ENCODE results near the gene EPHA6.

Gene EPHA6

DNA sequence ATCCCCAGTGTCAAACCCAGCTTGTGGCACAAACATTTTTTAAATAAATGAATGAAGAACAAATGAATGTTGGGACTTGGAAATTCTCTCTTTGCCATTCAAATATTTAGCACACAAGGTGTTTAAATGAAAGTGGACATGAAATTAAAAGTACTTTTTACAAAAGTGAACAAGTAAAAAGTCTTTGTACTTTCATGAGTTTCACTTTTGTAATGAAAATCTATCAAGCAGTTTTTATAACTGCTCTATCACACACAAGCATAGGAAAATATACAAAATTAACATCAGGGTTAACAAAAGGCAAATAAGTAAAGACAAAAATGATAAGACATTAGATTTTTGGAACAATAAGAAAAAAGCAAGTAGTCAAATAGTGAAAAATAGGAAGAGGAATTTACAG, 866.3 kb downstream of the EPHA6 start:
- no peak for DNase-seq (ENCODE audit: low read depth)
- H3K9ac ChIP-seq (ENCODE audit: low read length): no peak overlapping the region
- no peaks in the 10 kb centered on the region for H3K36me3 ChIP-seq (ENCODE audit: control insufficient read depth, insufficient read depth, low read length, severe bottlenecking)
- no peaks in the 10 kb centered on the region for H3K27me3 ChIP-seq (replicated peaks; ENCODE audit: control insufficient read depth, insufficient read depth, low read length)
- H3K9me3 ChIP-seq (ENCODE audit: control insufficient read depth, low read length): no peaks in the 10 kb centered on the region
- H3K4me1 ChIP-seq (ENCODE audit: control insufficient read depth, insufficient read depth, low read length): no peaks in the 10 kb centered on the region
- H3K4me3 ChIP-seq (ENCODE audit: low read length): no peak overlapping the region

DNA sequence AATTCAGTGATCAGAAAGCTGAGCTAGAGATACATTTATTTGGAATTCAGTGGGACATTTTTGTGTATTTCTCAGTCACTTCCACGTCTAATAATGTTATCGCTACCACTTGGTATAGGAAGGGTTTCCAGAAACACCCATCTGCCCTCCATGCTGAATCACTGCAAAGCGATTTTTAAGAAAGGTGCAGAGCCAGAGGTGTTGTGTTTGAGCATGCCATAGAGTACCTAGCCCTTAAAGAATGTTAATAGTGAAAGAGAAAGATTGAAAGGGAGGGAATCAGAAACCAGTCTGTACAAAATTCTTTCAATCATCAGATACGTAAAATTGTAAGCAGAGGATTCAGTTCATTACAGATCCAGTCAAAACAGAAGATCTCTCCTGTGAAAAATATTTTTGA, 870.1 kb downstream of the EPHA6 start:
- H3K4me3 ChIP-seq (ENCODE audit: low read length): no peak overlapping the region
- no peaks in the 10 kb centered on the region for H3K36me3 ChIP-seq (ENCODE audit: control insufficient read depth, insufficient read depth, low read length, severe bottlenecking)
- no peak overlapping the region for H3K9ac ChIP-seq (ENCODE audit: low read length)
- no peaks in the 10 kb centered on the region for H3K4me1 ChIP-seq (ENCODE audit: control insufficient read depth, insufficient read depth, low read length)
- DNase-seq (ENCODE audit: low read depth): no peak
- no peaks in the 10 kb centered on the region for H3K9me3 ChIP-seq (ENCODE audit: control insufficient read depth, low read length)
- H3K27me3 ChIP-seq (replicated peaks; ENCODE audit: control insufficient read depth, insufficient read depth, low read length): no peaks in the 10 kb centered on the region

DNA sequence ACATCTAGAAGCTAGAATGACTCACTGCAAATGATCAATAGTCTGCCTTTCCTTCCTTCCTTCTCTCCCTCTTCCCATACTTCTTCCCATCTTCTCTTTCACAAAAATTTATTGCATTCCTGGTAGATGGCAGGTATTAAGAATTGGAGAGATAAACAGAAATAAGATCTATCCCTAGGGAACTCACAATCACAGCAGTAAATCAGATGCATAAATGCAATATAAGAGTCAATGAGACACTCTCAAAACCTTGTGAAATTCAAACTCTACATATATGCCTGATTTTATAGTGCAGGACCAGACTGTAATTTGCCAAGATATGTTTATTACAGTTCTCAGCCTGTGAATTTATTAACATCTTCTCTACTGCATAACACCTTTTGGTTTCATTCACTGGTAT, 871.9 kb downstream of the EPHA6 start:
- Histone ChIP-seq H3K9ac (ENCODE audit: low read length) (no peak overlapping the region), H3K36me3 (ENCODE audit: control insufficient read depth, insufficient read depth, low read length, severe bottlenecking) (no peaks in the 10 kb centered on the region), H3K4me3 (ENCODE audit: low read length) (no peak overlapping the region), H3K9me3 (ENCODE audit: control insufficient read depth, low read length) (no peaks in the 10 kb centered on the region), H3K27me3 (replicated peaks; ENCODE audit: control insufficient read depth, insufficient read depth, low read length) (no peaks in the 10 kb centered on the region), H3K4me1 (ENCODE audit: control insufficient read depth, insufficient read depth, low read length) (no peaks in the 10 kb centered on the region)
- no peak for DNase-seq (ENCODE audit: low read depth)

DNA sequence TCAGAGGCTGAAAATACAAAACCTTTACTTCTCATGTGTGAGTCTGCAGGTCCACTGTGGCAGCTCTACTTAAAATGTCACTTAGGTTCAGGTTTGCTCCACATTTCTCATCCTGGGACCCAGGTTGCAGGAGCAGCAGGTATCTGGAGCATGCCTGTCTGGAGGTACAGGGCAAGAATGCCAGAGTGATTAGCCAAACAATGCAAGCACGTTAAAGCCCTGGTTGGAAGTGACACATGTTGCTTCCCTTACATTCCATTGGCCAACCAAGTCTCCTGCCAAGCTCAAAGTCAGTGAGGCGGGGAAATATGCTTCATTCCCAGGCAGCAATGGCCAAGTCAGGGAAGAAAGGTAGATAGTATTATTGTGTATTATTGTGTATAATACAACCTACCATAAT, 873.3 kb downstream of the EPHA6 start:
- Histone ChIP-seq H3K4me3 (ENCODE audit: low read length) (no peak overlapping the region), H3K9ac (ENCODE audit: low read length) (no peak overlapping the region), H3K27me3 (replicated peaks; ENCODE audit: control insufficient read depth, insufficient read depth, low read length) (no peaks in the 10 kb centered on the region), H3K9me3 (ENCODE audit: control insufficient read depth, low read length) (no peaks in the 10 kb centered on the region), H3K36me3 (ENCODE audit: control insufficient read depth, insufficient read depth, low read length, severe bottlenecking) (no peaks in the 10 kb centered on the region), H3K4me1 (ENCODE audit: control insufficient read depth, insufficient read depth, low read length) (no peaks in the 10 kb centered on the region)
- no peak for DNase-seq (ENCODE audit: low read depth)

DNA sequence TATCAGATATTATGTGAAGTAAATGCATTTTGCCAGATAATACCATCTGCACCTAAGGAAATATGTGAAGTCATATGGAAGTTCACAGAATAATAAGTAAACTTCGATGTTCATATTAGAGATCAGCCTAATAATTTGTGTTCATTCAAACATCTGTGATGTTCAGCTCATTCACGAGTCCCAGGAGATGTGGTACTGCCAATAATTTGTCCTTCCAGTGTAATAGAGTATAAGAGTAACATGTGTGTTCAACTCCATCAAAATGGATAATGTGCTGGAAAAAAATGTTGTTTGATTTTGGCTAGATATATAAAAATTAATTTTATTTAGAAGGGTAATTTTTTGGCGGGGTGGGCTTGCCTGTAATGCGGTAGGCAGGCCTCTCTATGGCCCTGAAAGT, 874.7 kb downstream of the EPHA6 start:
- Histone ChIP-seq H3K36me3 (ENCODE audit: control insufficient read depth, insufficient read depth, low read length, severe bottlenecking) (no peaks in the 10 kb centered on the region), H3K4me1 (ENCODE audit: control insufficient read depth, insufficient read depth, low read length) (no peaks in the 10 kb centered on the region), H3K9me3 (ENCODE audit: control insufficient read depth, low read length) (no peaks in the 10 kb centered on the region), H3K4me3 (ENCODE audit: low read length) (no peak overlapping the region), H3K27me3 (replicated peaks; ENCODE audit: control insufficient read depth, insufficient read depth, low read length) (no peaks in the 10 kb centered on the region), H3K9ac (ENCODE audit: low read length) (no peak overlapping the region)
- no peak for DNase-seq (ENCODE audit: low read depth)

DNA sequence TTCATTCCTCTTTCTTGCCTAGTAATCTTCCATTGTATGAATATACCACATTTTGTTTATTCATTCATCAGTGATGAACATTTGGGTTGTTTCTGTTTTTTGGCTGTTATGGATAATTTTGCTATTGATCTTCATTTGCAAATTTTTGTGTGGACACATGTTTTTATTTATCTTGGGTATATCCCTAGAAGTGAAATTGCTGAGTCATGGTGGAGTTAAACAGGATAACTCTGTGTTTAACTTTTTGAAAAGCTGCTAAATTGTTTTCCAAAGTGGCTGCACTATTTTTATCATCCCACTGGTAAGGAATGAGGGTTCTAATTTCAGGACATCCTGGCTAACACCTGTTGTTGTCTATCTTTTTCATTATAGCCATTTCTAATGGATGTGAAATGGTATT, 875.6 kb downstream of the EPHA6 start:
- Histone ChIP-seq H3K36me3 (ENCODE audit: control insufficient read depth, insufficient read depth, low read length, severe bottlenecking) (no peaks in the 10 kb centered on the region), H3K4me3 (ENCODE audit: low read length) (no peak overlapping the region), H3K9me3 (ENCODE audit: control insufficient read depth, low read length) (no peaks in the 10 kb centered on the region), H3K4me1 (ENCODE audit: control insufficient read depth, insufficient read depth, low read length) (no peaks in the 10 kb centered on the region), H3K27me3 (replicated peaks; ENCODE audit: control insufficient read depth, insufficient read depth, low read length) (no peaks in the 10 kb centered on the region), H3K9ac (ENCODE audit: low read length) (no peak overlapping the region)
- DNase-seq (ENCODE audit: low read depth): no peak

DNA sequence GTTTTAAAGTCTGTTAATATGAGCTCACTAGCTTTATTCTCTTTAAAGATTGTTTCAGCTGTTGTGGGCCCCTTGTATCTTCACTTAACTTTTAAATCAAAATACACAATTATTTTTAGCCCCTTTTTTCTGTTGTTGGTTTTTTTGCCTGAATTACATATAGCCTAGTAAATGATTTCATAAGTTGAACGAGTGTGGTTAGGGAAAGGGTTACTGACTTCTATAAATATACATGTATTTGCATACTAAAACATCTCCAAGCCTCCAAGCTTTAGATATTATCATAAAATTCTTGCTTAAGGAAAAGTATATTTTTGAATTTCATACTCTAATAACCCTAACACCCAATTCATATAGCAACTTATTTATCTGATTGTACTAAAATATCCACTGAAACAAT, 877.0 kb downstream of the EPHA6 start:
- Histone ChIP-seq H3K9me3 (ENCODE audit: control insufficient read depth, low read length) (no peaks in the 10 kb centered on the region), H3K4me3 (ENCODE audit: low read length) (no peak overlapping the region), H3K36me3 (ENCODE audit: control insufficient read depth, insufficient read depth, low read length, severe bottlenecking) (no peaks in the 10 kb centered on the region), H3K4me1 (ENCODE audit: control insufficient read depth, insufficient read depth, low read length) (no peaks in the 10 kb centered on the region), H3K9ac (ENCODE audit: low read length) (no peak overlapping the region), H3K27me3 (replicated peaks; ENCODE audit: control insufficient read depth, insufficient read depth, low read length) (no peaks in the 10 kb centered on the region)
- no peak for DNase-seq (ENCODE audit: low read depth)

DNA sequence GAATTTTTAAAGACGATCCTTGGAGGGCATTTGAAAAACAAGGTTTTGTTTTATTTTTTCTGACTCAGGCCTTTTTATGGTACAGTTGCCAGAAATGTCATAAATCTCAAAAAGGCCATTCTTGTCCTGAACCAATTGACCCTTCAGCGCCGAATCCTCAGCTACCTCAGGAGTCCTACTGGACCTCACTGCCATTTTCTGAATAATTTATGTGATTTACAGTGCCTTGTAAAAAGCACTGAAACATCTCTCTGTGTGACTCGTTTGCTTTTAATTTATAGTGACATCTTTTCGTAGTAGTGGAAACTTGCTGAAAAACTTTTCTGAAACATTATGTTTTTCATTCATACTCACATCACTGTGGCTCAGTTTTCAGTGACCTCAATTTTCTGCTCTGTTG, 878.0 kb downstream of the EPHA6 start:
- Histone ChIP-seq H3K4me3 (ENCODE audit: low read length) (no peak overlapping the region), H3K36me3 (ENCODE audit: control insufficient read depth, insufficient read depth, low read length, severe bottlenecking) (no peaks in the 10 kb centered on the region), H3K27me3 (replicated peaks; ENCODE audit: control insufficient read depth, insufficient read depth, low read length) (no peaks in the 10 kb centered on the region), H3K9me3 (ENCODE audit: control insufficient read depth, low read length) (no peaks in the 10 kb centered on the region), H3K9ac (ENCODE audit: low read length) (no peak overlapping the region), H3K4me1 (ENCODE audit: control insufficient read depth, insufficient read depth, low read length) (no peaks in the 10 kb centered on the region)
- DNase-seq (ENCODE audit: low read depth): no peak

DNA sequence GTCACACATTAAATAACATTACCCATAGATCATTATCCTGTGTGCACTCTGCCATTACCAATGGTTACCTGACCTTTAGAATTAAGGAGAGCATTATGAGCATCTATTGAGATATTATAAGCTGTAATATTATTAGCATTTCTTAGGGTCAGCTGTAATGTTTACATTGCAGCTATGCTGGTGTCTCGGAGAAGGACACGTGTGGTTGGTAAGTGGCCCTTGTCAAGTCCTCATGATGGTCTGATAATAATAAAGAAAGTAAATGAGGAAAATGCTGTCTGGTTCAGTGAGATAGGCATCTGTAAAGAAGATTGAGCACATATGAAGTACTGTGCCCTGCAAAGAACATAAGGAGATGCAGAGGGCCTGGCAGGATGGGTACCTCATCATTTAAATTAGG, 878.4 kb downstream of the EPHA6 start:
- no peak for DNase-seq (ENCODE audit: low read depth)
- Histone ChIP-seq H3K4me1 (ENCODE audit: control insufficient read depth, insufficient read depth, low read length) (no peaks in the 10 kb centered on the region), H3K27me3 (replicated peaks; ENCODE audit: control insufficient read depth, insufficient read depth, low read length) (no peaks in the 10 kb centered on the region), H3K4me3 (ENCODE audit: low read length) (no peak overlapping the region), H3K9ac (ENCODE audit: low read length) (no peak overlapping the region), H3K36me3 (ENCODE audit: control insufficient read depth, insufficient read depth, low read length, severe bottlenecking) (no peaks in the 10 kb centered on the region), H3K9me3 (ENCODE audit: control insufficient read depth, low read length) (no peaks in the 10 kb centered on the region)

DNA sequence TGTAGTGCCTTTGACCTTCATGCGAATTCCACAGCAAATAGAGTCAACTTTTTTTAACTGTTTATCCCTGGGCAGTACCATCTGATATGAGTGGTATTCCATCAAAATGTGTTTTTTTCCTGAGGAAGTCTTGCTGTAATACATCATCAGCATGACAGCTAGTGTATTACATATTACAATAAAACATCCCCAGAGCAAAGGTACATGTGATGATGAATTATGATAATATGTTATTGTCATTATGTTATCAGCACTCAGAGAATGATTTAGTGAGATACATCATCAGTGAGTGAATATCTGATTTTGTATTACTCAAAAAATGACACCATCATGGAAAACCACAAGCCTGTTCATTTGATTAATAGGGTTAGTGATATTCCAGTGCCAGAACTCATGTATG, 880.5 kb downstream of the EPHA6 start:
- H3K9me3 ChIP-seq (ENCODE audit: control insufficient read depth, low read length): no peaks in the 10 kb centered on the region
- H3K36me3 ChIP-seq (ENCODE audit: control insufficient read depth, insufficient read depth, low read length, severe bottlenecking): no peaks in the 10 kb centered on the region
- no peaks in the 10 kb centered on the region for H3K4me1 ChIP-seq (ENCODE audit: control insufficient read depth, insufficient read depth, low read length)
- no peaks in the 10 kb centered on the region for H3K27me3 ChIP-seq (replicated peaks; ENCODE audit: control insufficient read depth, insufficient read depth, low read length)
- no peak overlapping the region for H3K4me3 ChIP-seq (ENCODE audit: low read length)
- H3K9ac ChIP-seq (ENCODE audit: low read length): no peak overlapping the region
- DNase-seq (ENCODE audit: low read depth): no peak

DNA sequence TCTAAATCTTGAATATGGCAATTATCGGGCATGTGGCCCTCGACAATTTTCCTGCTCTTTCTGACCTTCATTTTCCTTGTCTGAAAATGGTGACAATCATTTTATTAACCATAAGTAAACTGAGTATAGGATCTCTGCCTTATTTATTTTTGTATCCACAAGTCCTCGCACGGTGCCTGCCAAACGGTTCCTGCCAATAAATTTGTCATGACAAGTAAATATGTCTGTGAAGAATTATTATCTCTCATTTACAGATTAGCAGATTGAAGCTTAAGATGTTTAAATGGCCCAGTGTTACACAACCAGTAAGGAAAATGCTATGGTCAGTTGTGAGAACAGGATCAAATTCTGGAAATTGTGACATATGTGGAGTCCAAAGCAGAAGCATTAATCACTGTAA, 884.3 kb downstream of the EPHA6 start:
- Histone ChIP-seq H3K9ac (ENCODE audit: low read length) (no peak overlapping the region), H3K27me3 (replicated peaks; ENCODE audit: control insufficient read depth, insufficient read depth, low read length) (no peaks in the 10 kb centered on the region), H3K9me3 (ENCODE audit: control insufficient read depth, low read length) (no peaks in the 10 kb centered on the region), H3K4me1 (ENCODE audit: control insufficient read depth, insufficient read depth, low read length) (peaks cover 2% of the 10 kb centered on the region), H3K36me3 (ENCODE audit: control insufficient read depth, insufficient read depth, low read length, severe bottlenecking) (no peaks in the 10 kb centered on the region), H3K4me3 (ENCODE audit: low read length) (no peak overlapping the region)
- no peak for DNase-seq (ENCODE audit: low read depth)

DNA sequence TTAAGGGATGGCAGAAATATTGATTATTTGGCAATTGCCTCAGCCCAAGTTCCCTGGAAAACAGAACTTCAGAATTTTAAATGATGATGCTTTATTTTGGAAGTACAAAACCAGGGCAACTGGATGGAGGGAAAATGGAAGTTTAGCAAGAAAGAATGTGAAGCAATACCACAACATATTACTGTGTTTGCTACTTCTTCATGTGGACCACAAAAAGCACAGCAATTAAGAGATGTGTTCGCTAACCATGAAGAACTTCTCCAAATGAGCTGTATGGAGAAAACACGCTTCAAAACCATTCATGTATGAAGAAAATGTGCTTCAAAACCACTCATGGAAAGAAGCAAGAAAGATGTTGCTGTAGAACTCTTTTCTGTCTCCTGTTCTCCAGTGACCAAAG, 885.5 kb downstream of the EPHA6 start:
- no peaks in the 10 kb centered on the region for H3K36me3 ChIP-seq (ENCODE audit: control insufficient read depth, insufficient read depth, low read length, severe bottlenecking)
- no peak overlapping the region for H3K4me3 ChIP-seq (ENCODE audit: low read length)
- no peak overlapping the region for H3K9ac ChIP-seq (ENCODE audit: low read length)
- no peak for DNase-seq (ENCODE audit: low read depth)
- no peaks in the 10 kb centered on the region for H3K27me3 ChIP-seq (replicated peaks; ENCODE audit: control insufficient read depth, insufficient read depth, low read length)
- no peaks in the 10 kb centered on the region for H3K9me3 ChIP-seq (ENCODE audit: control insufficient read depth, low read length)
- peaks cover 2% of the 10 kb centered on the region for H3K4me1 ChIP-seq (ENCODE audit: control insufficient read depth, insufficient read depth, low read length)

All from adipocyte (in vitro differentiated cells).